HFFc6 (cell line): ENCODE data around the gene LDLRAD4. TPM values are rescaled to one million over a fixed set of nuclear protein-coding genes. Genes with fewer than 3 reads are reported as not detected.

Experiments used
- DNase-seq: peaks from one replicate; pipeline ENCODE4 v3.0.0-alpha.2; 2018
- H3K27ac Mint-ChIP-seq: 2 replicates; pipeline ENCODE4 v1.8.0; 2020; ENCODE audit warnings: mild to moderate bottlenecking, mixed read lengths
- H3K27me3 Mint-ChIP-seq: 2 replicates; pipeline ENCODE4 v1.8.0; 2021; ENCODE audit warnings: mild to moderate bottlenecking, moderate library complexity, mixed read lengths; ENCODE audit not compliant: insufficient read depth
- H3K36me3 Mint-ChIP-seq: 2 replicates; pipeline ENCODE4 v1.8.0; 2021; ENCODE audit warnings: low read depth, mixed read lengths
- H3K4me1 Mint-ChIP-seq: 2 replicates; pipeline ENCODE4 v1.8.0; 2020; ENCODE audit warnings: low read depth, mixed read lengths
- H3K4me3 Mint-ChIP-seq: 2 replicates; pipeline ENCODE4 v1.8.0; 2020; ENCODE audit warnings: mild to moderate bottlenecking, moderate library complexity, mixed read lengths
- H3K9me3 Mint-ChIP-seq: 2 replicates; pipeline ENCODE4 v1.8.0; 2020; ENCODE audit warnings: mild to moderate bottlenecking, mixed read lengths
- total RNA-seq, 6 experiments: library from RNA; stranded (reverse); fragmentation: NEBNext Ultra II Directional; extraction: Animal tissue kit (Norgen Biotek cat#: 25700); gene quantifications; 2 replicates in 1 of 6; 3 replicates in 5 of 6; pipeline ENCODE4 v1.2.3, GENCODE V29; 2021
- TF ChIP-seq, protein P1 (sequence below): fragments of 200-600 bp; sonication (generic); IDR thresholded peaks from 2 replicates; pipeline ENCODE4 v1.5.0; 2021; ENCODE audit warnings: antibody characterized with exemption, mild to moderate bottlenecking

LDLRAD4 gene
- total RNA-seq, 6 experiments from 2014 or later: not detected

DNA sequence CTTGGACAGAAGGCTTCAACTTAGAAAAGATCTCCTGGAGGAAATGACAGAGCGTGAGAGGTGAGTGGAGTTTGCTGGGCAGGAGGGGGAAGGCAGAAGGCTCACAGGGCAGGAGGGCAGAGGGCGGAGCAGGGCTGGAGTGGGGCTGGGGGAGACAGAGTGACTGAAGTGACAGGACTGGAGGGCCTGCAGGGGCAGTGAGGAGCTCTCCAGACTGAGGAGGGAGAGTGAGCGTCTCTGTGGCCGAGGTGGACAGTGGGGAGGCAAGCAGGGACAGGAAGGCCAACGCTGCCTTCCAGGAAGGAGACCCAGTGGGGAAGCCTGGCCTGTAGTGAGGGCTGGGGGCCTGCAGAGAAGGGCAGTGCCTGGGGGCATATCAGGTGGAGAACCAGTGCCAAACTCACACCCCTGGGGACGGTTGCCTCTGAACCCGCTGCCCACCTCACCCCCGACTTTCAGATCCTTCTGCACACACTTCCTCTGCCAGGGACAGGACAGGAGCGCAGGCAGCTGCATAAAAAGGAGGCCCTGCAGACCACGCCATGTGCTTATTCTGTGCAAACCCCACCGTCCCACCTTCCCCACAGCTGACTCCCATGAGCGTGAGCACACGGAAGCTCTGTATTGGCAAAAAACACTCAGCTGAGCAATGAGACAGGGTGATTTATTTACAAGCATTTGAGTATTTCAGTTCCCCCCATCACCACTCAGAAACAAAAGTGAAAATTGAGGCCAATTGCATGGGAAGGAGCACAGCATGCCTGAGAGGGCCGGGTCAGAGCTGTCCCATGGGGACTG lies 263.5 kb downstream of the LDLRAD4 start:
- no peak for DNase-seq
- Mint-ChIP-seq H3K36me3 (no peaks in the 10 kb centered on the region), H3K4me3 (no peak overlapping the region), H3K9me3 (peaks cover 4% of the 10 kb centered on the region; the same call in 1 of the 2 replicates), H3K27ac (no peak overlapping the region), H3K27me3 (peaks cover 2% of the 10 kb centered on the region), H3K4me1 (no peaks in the 10 kb centered on the region)
- TF ChIP-seq, protein P1, sequence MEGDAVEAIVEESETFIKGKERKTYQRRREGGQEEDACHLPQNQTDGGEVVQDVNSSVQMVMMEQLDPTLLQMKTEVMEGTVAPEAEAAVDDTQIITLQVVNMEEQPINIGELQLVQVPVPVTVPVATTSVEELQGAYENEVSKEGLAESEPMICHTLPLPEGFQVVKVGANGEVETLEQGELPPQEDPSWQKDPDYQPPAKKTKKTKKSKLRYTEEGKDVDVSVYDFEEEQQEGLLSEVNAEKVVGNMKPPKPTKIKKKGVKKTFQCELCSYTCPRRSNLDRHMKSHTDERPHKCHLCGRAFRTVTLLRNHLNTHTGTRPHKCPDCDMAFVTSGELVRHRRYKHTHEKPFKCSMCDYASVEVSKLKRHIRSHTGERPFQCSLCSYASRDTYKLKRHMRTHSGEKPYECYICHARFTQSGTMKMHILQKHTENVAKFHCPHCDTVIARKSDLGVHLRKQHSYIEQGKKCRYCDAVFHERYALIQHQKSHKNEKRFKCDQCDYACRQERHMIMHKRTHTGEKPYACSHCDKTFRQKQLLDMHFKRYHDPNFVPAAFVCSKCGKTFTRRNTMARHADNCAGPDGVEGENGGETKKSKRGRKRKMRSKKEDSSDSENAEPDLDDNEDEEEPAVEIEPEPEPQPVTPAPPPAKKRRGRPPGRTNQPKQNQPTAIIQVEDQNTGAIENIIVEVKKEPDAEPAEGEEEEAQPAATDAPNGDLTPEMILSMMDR: no peak

DNA sequence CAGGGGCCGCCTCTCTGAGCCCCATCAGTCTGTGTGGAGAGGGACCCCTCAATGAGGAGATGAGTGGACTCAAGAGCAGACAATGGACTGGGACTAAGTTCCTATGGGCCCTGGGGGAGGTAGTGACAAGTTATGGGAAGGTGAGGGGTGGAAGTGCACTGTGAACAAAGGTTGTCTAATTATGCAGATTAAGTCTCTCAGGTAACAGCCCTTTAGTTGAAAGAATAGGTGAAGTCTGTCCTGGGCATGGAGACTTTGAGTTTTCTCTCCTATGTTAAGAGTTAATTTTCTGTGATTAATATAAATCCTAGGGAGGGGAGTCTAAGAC lies 264.0 kb downstream of the LDLRAD4 start:
- H3K9me3 Mint-ChIP-seq: peaks cover 4% of the 10 kb centered on the region; the same call in 1 of the 2 replicates
- peaks cover 2% of the 10 kb centered on the region for H3K27me3 Mint-ChIP-seq
- no peak overlapping the region for H3K27ac Mint-ChIP-seq

DNA sequence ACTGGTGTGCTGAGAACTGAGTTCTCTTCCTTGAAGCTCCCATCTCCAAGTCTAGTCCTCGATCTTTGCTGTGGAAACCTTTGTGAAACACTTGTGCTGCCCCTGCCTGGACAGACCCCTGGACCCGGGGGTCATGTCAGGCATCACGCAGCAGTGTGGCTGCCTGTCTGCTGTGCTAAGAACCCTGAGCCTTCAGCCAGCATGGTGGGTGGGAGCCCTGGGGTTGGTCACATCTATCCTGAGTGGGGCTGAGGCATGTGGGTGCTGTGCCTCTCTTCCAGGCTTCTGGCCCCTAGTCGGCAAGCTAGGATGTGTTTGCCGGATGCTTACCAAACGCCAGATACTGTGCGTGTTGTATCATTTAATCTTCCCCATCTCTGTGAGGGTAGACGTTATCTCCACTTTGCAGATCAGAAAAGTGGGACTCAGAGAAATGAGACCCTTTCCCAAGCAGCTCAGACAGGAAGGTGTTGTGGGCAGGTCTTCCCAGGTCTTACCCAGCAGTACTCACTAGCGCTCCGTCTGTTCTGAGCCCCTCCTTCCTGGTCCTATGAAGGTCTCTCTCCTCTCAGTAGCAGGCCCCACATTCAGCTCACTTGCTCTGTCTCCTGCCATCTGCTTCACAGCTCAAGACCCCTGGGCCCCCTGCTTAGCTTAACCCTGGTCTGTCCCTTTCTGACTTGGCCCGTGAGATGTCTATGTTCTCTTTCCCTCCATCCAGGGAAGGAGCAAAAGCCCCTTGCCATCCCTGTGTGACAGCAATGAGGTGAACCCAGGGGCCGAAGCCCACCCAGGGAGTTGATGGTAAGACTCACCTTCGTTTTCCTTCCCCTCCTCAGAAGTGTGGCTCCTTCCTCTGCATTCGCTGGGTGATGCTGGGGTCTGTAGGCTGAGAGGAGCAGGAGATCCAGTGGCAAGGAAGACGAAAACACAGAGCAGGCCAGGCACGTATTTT lies 265.0 kb downstream of the LDLRAD4 start:
- Mint-ChIP-seq H3K9me3 (peaks cover 4% of the 10 kb centered on the region; the same call in 1 of the 2 replicates), H3K4me1 (no peaks in the 10 kb centered on the region), H3K4me3 (no peak overlapping the region), H3K27ac (no peak overlapping the region), H3K36me3 (no peaks in the 10 kb centered on the region), H3K27me3 (peaks cover 2% of the 10 kb centered on the region)
- no peak for DNase-seq
- TF ChIP-seq, protein P1: no peak

More for the DNA sequence above, 264.0 kb downstream of the LDLRAD4 start:
- Mint-ChIP-seq H3K4me1 (no peaks in the 10 kb centered on the region), H3K4me3 (no peak overlapping the region), H3K36me3 (no peaks in the 10 kb centered on the region)
- no peak for DNase-seq
- TF ChIP-seq, protein P1: no peak

DNA sequence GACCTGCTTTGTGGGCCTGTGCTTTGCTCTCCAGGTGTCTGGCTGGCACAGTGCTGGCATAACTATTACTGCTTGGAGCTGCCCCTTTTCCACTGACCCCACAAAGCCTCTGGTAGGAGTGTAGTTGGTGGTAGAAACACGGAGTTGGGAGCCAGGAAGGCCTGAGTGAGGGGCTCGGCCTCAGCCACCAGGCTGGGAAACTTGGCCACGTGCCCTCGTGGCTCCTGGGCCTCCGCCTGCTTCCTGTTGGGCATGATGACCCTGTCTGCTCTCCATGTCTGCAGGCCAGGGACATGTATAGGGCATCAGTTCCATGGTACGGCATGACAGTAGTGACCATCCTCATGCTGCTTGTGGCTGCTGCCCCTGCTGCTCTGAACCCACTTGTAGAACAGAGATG lies 266.6 kb downstream of the LDLRAD4 start:
- no peak overlapping the region for H3K27ac Mint-ChIP-seq
- H3K4me1 Mint-ChIP-seq: no peaks in the 10 kb centered on the region
- peaks cover 2% of the 10 kb centered on the region for H3K27me3 Mint-ChIP-seq
- H3K4me3 Mint-ChIP-seq: no peak overlapping the region
- H3K9me3 Mint-ChIP-seq: peaks cover 4% of the 10 kb centered on the region; the same call in 1 of the 2 replicates
- TF ChIP-seq, protein P1: no peak
- H3K36me3 Mint-ChIP-seq: no peaks in the 10 kb centered on the region
- DNase-seq: no peak

DNA sequence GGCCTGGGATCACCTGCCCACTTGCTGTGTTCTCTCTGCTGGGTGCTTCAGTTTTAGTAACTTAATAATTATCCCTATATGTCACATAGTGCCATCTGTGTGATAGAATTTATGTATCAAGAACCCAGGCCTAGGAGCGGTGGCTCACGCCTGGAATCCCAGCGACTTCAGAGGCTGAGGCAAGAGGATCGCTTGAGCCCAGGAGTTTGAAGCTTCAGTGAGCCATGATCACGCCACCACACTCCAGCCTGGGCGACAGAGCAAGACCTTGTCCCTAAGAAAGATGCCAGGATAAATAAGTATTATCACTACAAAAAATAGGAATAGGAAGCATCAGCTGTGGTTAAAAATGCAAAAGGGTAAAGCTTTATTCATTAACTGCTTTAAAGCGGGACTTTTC lies 267.0 kb downstream of the LDLRAD4 start:
- H3K9me3 Mint-ChIP-seq: peaks cover 4% of the 10 kb centered on the region; the same call in 1 of the 2 replicates
- no peaks in the 10 kb centered on the region for H3K36me3 Mint-ChIP-seq
- H3K27me3 Mint-ChIP-seq: peaks cover 2% of the 10 kb centered on the region
- no peak overlapping the region for H3K4me3 Mint-ChIP-seq
- H3K27ac Mint-ChIP-seq: no peak overlapping the region
- DNase-seq: no peak
- TF ChIP-seq, protein P1: no peak
- no peaks in the 10 kb centered on the region for H3K4me1 Mint-ChIP-seq
